KG1 (cell line): ENCODE data around the gene CAPZB.

Experiments
- DNase-seq: peaks from one replicate; lab custom pipeline; 2025; lab: John Stamatoyannopoulos, UW

Gene CAPZB

DNA sequence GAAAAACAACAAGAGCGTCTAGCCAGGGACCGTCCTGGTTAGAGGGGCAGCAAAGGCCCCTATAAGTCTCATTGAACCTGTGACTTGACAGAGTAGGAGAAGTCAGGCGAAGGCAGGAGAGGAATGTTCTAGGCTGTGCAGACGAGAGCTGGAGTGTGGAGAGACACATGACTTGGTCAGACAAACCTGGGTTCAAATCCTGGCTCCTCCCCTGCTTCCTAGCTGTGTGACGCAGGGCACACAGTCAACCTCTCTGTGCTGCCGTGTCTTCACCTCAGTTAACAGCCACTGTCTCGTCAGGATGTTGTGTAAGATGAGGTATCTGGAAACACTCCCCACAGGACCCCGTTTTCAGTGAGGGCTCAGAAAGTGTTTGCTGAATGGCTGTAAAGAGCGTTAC lies 157.6 kb downstream of the CAPZB start:
- DNase-seq, result no peak

DNA sequence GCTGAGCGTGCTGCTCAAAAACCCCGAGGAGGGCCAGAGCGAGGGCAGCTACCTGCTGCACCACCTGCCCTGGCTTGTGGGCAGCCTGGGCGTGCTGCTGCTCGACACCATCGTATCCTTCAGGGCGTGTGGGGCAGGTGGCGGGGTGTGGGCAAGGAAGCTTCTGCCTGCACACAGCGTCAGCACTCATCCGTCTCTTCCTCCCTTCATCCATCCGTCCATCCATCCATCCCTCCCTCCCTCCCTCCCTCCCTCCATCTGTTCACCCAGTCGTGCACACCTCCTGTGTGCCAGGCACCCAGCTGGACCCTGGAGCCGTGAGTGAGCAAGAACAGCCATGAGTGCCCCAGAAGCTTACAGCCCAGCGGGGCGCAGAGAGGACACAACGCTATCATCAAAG lies 158.0 kb downstream of the CAPZB start:
- no peak for DNase-seq

DNA sequence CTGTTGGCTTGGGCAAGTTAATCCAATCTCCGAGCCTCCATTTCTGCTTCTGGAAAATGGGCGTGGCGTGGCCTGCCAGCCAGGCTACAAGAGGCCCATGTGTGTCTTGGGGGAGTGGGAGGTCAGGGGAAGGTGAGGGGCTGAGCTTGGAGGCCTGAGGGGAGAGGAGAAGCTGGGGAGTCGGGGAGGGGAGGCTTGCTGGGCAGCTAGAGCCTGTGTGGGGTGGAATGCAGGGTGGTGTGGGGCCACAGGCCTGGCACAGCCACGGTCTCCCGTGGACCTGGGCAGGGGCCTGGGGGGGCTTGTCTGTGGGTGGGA lies 158.6 kb downstream of the CAPZB start:
- DNase-seq, result no peak

DNA sequence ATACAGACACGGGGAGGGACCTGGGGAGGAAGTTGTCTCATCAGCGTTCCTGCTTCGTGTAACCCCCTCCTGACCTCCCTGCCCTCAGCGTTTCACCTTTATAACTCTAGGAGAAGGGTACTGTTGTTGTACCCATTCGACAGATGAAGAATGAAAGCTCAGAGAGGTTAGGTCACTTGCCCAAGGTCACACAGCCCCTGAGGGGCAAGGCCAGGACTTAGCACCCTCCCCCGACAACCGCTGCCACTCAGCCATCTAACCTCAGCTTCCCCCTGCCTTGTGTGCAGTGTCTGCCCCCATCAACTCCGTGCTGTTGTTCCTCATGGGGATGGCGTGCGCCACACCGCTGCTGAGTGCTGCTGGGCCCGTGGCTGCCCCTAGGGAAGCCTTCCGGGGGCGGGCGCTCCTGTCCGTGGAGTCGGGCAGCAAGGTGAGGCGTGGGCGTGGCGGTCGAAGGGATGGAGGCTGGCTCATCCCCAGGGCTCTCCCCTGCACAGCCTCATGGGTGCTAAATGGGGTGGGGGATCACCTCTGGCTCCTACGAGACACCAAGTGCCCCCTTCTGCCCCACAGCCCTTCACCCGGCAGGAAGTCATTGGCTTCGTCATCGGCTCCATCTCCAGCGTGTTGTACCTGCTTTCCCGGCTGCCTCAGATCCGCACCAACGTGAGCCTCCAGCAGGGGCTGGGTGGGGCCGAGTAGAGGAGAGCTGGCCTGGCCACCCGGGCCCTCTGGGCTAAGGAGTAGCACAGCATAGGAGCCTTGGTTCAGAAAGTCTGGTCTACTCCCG lies 159.2 kb downstream of the CAPZB start:
- DNase-seq, result no peak

DNA sequence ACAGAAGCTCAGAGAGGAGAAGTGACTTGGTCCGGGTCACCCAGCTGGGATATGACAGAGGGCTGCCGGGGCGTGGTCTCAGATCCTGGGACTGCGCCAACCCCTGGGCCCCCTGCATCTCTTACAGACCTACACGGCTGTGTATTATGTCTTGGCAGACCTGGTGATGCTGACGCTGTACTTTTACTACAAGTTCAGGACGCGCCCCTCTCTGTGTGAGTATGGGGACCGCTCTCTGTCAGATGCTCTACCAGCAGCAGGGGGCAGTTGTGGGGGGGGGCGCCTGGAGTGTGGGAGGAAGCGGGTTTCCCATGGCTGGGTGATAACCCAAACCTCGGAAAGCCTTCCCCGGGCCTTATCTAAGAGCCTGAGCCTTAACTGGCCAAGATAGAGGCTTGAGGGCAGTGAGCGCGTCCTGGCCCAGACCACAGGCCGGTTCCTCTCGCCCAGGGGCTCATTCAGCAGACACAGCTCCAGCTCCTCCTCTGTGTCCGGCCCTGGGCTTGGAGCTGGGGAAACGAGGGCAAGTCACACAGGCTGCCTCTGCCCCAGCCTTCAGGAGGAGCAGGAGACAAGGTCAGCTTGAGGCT lies 159.9 kb downstream of the CAPZB start:
- DNase-seq, result no peak

DNA sequence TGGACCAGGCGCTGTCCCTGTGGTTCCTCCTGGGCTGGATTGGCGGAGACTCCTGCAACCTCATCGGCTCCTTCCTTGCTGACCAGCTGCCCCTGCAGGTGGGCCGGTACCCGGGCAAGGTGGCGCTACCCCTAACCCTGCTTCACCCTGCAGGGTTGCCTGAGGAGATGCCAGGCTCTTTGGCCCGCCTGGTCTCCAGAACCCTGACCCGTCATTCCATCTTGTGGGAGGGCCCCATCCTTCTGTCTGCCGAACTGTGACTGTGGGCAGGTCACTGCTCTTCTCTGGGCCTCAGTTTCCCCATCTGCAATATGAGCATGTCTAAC lies 160.7 kb downstream of the CAPZB start:
- DNase-seq, result no peak

DNA sequence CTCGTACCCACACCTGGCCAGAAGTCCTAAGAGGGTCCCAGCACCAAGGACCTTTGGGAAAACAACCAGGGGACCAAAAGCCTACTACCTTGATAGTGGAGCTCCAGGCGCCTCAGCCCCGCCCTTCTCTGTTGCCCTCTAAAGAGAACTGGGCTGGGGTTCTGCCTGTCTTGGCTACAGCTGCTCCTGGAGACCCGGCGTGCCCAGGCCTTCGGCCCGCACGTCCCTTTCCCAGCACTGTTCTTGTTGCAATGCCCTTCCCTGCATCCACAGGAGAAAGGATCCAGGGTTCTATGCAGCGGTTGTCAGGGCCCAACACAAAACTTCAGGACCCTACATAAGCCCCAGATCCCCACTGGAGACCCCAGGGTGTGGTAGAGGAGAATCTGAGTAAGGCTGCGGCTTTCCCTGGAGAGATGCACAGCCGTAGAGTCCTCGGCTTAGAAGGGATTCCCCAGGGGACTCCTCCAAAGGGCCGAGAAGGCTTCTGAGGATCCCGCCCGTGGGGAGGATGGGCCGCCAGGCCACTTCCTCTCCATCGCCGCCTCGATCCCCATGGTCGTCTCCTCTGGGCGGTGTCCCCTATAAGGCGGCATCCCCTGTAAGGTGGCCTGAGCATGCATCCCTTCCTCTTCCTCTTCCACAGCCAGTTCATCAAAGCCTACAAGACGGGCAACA lies 161.2 kb downstream of the CAPZB start:
- DNase-seq, result no peak

DNA sequence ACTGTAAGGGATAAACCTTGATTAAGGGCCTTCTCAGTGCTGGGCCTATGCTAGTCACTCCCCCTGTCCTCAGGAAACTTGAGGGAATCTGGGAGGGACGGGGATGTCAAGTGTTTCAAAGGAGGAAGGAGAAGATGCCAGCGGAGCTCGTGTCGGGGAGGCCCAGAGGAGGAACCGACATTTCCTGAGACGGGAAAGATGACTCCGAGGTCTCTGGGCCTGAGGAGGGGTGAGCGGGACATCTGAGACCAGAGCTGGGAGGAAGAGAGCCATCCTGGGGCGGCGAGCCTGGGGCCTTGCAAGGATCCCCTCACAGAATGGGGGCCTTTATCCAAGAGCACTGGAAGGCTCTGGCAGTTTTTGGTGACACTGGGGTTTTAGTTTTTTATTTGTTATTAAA lies 162.9 kb downstream of the CAPZB start:
- no peak for DNase-seq

DNA sequence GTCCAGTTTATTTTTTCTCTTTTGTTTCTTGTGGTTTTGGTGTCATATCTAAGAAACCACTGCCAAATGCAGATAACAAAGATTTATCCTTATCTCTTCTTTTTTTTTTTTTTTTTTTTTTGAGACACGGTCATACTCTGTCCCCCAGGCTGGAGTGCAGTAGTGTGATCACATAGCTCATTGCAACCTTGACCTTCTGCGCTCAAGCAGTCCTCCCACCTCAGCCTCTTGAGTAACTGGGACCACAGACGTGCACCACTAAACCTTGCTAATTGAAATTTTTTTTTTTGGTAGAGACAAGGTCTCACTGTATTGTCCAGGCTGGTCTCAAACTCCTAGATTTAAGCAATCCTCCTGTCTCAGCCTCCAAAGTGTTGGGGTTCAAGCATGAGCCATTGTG lies 164.3 kb downstream of the CAPZB start:
- no peak for DNase-seq

DNA sequence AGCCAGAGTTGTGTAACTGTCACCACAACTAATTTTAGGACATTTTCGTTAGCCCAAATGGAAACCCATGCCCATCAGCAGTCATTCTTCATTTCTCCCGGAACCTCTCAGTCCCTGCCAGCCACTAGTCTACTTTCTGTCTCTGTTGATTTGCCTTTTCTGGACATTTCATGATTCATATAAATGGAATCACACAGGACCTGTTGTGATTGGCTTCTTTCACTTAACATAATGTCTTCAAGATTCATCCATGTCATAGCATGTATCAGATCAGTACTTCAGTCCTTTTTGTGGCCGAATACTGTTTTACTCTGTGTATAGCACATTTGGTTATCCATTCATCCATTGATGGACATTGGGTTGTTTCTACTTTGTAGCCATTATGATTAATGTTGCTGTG lies 166.1 kb downstream of the CAPZB start:
- DNase-seq, result no peak

DNA sequence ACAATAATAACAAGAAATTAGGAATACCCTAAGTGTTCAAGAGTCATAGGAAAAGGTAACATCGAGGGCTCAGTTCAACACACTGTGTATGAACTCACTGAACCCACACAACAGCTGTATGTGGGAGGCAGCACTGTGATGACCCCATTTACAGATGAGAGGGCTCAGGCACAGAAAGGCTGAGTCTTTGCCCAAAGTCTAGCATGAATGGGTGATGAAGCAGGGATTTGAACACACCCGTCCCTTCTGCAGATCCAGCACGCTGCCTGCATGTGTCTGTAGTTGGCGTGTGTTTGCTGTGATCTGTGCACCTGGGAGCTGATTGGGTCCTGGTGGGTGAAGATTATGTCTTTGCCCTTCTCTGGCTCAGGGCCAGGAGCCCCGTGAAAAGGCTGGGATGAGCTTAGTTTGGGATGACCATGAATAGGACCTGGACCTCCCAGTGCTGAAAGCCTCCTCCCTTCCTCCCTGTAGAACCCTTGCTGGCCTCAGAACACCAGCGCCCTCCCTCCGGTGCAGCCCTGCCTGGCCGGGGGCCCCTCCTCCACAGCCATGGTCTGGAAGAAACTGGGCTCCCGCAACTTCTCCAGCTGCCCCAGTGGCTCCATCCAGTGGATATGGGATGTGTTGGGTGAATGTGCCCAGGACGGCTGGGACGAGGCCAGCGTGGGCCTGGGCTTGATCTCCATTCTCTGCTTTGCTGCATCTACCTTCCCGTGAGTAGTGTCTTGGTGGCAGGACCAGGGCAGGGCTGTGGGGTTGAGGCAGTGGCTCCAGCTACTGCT lies 168.0 kb downstream of the CAPZB start:
- DNase-seq, result no peak

DNA sequence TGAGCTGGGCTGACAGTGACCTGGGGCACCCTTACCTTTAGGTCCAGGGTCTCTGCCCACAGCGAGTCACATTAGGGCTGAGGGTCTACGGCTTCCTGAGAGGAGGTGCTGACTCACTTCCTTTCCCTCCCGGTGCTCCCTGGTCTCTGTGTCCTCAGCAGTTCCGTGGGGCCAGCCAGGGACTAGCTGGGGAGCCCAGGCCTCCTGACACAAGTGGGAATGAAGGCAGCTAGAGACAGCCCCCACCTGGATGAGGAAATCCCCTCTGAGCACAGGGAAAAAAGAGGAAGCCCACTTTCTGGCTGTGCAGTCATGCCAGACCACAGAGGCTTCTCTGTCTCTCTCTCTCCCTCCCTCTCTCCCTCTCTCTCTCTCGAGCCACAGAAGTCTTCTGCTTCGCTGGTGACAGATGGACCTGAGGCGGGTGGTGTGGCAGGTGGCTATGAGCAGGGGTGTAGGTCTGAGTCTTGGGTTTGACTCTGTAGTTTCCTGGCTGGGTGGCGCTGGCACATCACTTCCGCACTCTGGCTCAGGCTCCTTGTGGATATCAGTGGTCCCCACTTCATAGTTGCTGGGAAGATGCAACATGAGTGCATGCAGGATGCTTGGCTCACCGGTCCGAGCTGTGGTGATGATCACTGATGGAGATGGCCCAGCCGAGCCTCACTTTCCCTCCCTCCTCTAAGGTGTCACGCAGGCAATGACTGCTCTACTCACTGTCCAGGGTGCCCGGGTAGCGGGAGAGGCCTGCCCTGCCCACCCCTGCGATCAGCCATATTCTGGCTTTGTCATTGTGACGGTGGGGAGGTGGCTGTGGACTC lies 169.8 kb downstream of the CAPZB start:
- peak; percentile 42 for DNase-seq

DNA sequence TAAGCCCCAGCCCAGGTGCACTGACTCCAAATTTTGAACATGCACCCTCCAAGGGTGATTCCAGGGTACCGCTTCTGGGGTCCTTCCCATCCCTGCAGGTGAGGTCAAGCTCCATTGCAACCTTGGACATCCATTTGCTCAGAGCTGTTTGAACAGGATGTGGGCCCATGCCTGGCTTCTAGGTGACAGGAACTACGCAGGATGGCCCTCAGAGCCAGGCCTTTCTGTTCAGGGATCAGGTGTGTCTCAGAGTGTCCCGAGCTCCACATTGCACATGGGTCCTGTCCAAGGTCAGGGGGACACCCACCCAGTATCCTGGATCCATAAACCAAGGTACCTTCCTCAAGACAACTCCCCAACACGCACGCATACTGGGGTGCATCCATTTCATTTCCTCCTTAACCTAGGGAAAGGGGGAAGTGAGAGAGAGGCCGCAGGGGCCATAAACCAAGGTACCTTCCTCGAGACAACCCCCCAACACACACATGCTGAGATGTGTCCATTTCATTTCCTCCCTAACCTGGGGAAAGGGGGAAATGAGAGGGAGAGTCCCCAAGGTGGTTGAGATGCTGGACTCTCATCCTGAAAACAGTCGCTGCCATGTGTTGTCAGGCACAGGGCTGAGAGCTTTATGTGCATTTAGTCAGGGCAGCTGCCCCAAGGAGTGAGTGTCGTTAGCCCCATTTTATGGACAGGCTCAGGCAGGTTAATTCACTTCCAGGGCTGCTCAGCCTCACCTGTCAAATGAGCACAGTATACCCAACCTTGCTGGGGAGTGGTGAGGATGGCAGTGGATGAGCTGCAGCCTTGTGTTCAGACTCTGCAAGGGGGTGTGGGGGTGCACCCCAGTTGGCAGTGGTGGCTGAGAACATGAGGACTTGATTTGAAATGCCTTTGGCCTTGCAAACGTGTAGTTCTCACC lies 171.1 kb downstream of the CAPZB start:
- no peak for DNase-seq

DNA sequence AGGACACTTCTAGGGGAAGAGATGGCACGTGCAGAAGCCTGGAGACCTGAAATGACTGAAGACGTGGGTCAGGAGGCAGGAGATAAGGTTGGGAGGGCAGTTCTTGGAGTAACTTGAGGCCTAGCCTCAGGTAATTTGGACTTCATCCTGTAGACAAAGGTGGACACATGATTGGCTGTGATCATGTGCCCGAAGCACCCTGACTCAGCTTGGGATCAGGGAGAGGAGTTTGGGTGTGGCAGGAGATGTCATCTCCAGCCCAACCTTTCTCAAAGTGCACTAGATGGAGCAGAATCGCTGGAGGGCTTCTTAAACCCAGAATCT lies 171.7 kb downstream of the CAPZB start:
- DNase-seq, result no peak

DNA sequence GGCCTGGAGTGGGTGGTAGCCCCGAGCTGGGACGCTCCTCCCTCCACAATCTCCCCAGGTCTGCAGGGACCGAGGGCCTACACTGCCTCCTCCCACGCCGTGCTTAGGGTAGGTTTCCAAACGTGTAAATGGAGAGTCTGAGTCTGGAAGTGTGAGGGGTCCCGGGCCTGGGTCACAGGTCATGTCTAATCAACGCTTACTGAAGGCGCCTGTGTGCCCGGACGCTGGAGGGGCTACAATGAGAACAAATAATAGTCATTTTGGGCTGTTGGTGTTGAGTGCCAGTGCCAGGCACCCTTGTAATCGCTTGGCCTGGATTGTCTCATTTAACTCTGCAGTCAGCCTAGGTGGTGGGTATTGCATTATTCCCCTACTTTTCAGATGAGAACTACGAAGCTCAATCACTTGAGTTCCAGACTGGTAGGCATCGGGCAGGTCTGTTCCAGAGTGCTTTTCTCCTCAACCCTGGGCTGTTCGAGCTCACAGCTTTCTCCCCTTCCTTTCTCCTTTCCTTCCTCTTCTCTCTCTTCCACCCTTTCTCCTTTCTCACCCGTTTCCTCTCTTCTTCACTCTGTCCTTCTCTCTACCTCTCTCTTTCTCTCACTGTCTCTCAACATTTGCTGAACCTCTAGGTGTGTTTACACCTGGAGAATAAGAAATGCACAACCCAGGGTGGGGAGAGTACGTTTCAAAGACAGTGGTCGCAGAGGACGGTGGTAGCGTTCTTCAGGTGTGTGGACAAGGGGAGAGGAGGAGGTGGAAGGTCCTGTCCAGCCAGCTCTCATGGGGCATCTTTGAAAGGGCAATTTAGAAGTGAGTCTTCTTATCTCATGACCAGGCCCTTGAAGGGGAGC lies 172.3 kb downstream of the CAPZB start:
- DNase-seq, result no peak

DNA sequence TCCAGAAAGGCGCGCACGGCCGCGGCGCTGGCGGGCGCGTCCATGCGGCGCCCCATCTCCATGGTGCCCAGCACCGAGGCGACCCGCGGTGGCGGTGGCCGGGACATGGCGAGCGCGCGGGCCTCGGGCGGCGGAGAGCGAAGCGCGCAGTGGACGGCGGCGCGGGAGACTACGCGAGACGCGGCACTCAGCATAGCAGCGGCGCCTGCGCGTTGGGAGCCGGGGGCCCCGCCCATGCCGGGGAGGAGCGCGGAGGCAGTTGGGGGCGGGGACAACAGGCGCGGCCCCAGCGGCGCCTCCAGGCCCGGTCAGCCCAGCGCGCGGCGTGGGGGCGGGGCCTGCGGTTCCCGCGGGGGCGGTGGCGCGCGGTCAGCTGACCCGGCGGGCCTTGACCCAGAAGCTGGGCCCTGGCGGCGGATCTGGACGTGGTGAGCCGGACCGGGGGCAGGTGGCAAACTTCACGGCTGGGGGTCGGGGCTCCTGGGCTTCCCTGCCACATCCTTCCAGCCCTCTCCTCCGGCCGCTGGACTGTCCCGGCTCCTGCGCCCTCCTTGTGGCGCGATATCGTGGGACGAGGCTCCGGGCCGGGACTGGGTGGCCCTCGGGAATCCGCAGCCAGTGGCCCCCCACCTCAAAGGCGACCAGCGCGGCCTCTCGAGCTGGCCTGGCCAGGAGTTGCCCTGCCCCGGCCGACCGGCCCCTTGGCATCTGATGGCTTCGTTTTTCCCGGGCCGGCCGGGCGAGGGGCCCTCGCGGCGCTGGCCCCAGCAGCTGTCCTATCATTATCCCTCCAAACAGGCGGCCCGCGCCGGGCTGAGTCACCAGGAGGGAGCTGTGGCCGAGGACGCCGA lies 173.2 kb downstream of the CAPZB start, which contains the start of the genes AKR7A2 and SLC66A1:
Gene AKR7A2 (minus strand): TSS at position 214 of the 851 bp plus-strand sequence. CDS start 20 bp downstream, at position 194.
Gene SLC66A1 (plus strand): TSS at position 396 of the 851 bp plus-strand sequence. CDS start 5,352 bp downstream, outside the sequence.
- peak; percentile 79 for DNase-seq

DNA sequence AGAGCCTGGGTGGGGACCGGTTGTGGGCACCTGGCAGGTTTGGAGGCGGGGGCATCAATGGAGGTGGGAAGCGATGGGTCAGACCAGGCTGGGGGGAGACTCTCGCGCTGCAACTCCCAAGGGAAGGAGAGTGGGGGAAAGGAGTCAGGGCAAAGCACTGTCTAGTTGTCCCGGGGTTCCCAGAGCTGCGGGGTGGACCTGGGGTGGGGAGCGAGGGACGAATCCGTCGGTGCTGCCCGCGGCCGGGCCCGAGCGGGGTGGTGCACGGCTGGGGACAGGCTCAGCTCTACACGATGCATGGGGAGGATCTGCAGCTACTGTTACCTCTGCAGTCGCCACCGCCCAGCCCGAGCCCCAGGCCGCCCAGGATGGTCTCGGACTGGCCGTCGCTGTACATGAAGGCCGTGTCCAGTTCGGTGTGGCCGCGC lies 173.8 kb downstream of the CAPZB start:
- no peak for DNase-seq

DNA sequence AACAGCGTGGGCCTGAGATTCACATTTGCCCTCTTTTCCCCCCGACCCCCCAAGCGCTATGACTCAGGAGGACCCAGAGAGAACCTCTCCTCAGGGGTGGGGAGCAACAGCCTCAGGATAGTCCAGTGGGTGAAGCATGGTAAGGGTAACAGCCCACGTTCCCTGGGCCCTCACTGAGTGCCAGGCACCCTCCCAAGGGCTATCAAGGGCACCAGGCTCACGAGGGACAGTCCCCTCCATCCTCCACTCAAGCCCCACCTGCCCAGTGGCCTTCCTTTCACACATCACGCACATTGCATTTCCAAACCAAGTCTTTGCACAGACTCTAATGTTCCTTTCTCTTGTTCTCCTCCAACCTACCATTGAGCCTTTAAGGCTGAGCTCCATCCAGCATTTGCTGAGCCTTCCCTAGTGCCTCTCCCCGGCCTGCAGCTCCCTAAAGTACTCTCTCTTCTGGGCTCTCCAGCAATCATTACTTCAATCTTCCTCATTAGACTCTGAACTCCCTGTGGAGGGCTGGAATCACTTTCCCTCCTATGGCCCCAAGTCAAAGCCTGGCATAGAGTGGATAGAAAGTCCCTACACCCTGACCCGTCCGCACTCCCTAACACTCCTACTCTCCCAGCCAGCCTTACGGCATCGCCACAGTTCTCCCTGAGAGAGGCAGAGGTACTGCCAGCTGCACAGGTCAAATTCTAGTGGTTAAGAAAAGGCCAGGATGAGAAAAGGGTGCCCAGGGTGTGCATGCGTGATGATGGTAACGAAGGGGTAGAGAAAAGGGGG lies 174.4 kb downstream of the CAPZB start:
- no peak for DNase-seq
